ENCODE data around the gene MAPK12.

Gene MAPK12

DNA sequence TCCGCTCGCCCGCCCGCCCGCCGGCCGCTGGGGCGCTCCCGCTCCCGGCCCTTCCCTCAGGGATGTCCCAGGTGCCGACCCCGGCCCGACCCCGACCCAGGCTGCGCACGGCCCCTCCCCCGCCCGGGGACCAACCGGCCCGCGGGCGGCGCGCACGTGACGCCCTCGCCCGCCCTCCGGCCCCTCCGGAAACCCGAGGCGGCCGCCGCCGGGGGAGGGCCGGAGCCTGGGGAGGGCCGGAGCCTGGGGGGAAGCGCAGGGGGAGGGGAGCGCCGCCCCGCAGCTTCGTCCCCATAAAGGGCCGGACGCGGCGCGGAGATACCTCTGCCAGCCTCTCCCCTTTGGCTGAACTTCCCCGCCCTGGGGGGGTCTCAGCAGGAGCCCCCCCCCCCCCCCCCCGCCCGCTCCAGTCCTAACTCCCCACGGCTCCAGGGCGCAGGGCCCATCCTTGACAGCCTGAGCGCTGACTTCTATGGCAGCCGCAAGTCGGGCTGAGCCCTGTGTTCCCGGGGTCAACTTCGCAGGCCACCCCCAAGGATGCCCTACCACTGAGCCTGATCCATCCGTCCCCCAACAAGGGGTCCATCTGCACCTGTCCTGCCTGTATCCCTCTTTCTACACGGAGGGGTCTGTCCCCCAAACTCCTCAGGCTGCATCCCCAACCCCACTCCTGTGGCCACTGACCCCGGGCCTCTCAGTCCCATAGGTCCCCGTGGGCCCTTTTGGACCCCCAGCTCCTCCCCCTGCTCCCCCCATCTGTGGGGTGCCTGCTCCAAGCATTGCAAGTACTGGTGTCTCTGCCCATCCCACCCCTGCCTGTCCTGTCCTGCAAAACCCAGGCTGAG, at the start of gene MAPK12:
MAPK12 (minus strand) TSS at position 69 of the 845 bp plus-strand sequence. CDS start 174 bp downstream, outside the sequence.
- DNase-seq, result no peak

DNA sequence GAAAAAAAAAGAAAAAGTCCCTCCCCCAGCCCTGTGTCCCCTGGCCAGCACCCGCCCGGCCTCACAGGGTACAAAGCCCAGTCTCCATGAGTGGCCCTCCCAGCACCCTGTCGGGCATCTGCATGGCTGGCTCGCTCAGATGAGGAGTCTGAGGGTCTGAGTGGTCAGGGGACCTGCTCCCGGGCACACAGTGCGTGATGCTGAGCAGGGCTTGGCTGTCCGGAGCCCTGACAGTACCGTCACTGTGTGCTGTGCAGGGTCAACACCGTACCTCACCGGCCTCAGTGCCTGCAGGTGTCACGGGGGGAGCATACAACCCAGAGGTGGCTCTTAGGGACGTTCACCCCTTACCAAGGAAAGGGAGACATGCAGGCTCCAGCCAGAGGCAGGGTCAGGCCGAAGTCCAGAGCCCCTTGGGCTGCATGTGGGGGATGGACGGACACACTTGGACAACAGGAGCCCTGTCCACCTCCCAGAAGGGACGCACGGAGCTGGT, 49.5 kb upstream of the MAPK12 start:
- DNase-seq, result no peak

DNA sequence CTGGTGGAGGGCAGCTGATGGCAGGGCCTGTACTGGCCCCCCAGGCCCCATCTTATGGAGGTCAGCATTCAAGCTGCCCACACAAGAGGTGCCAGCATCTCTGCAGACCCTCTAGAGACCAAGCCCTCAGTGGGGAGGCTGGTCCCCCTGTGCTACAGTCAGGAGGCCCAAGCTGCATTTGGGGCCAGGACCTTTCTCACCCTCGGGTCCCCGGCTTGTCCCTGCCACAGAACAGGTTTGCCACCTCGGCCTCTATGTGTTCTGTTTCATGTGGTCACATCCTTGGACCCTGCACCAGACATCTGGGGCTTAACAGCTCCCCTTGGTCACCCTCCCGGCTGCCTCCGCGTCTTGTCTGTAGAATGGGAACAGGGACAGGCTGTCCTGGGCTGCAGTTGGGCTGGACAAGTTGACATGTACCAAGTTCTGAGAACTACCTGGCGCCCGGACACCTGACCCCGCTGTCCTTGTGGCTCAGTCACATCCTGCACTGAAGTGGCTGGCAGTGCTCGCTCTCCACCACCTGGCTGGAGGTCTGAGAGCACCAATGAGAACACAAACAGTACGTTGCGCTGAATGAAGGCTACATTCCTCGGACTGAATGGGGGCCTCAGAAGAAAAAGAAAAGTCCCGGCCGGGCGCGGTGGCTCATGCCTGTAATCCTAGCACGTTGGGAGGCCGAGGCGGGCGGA, 48.7 kb upstream of the MAPK12 start:
- no peak for DNase-seq

DNA sequence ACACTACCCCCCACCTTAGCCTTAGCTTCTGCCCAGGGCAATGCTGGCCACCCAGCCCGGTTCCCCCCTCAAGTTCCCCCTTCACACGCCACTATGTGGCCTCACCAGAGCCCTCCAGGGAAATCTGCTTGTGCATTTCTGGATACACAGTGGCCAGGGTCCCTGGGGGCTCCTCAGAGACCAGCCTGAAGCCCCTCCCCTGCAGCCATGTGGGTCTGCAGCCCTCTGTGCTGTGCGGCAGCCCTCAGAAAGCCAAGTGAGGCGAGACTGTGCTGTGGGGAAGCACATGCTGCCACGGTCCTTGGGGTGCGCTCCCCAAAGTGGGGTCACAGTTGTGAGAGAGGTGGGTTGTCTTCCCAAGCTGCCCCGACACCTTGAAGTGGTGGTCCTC, 48.1 kb upstream of the MAPK12 start:
- DNase-seq, result peak; percentile 40

DNA sequence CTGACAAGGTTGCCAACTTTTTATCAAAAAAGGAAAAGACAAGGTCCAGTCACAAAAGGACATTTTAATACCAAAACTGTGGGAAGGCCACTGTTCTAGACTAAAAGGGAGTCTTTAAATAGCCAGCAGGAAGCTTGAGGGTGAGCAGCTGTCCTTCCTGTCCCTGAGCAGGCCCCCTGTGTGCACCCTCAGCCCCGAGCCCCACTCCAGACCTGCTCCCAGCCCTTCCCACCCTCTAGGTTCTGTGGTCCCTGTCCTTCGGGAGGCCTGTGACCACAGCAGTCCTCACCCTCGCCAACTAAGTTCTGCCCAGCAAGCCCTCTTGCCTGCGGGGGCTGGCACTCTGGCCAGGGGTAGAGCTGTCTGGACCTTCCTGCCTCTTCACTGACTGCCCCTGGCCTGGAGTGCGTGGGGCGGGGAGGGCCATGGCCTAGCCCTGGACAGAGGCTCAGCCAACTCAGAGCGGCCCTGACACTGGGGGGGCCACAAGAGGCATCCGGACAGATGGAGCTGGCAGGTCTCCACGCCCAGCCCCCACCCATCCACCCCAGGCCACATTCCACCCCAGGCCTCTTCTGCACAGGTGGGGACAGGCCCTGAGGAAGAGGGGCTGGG, 47.6 kb upstream of the MAPK12 start:
- DNase-seq, result no peak

DNA sequence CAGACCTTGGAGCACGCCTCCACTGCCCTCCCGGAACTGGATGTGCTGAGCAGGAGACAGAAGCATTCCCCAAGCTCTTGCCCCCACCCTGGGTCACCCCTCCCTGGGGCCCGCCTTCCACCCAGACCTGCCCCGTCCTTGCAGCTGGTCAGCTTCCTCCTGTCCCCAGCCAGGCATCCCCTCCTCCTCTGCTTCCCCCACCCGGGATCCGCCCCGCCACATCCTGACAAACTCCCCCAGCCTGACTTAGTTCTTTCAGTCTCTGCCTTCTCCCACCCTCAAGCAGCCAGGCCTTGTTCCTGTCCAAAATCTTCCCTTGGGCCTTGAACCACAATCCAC, 47.1 kb upstream of the MAPK12 start:
- no peak for DNase-seq

DNA sequence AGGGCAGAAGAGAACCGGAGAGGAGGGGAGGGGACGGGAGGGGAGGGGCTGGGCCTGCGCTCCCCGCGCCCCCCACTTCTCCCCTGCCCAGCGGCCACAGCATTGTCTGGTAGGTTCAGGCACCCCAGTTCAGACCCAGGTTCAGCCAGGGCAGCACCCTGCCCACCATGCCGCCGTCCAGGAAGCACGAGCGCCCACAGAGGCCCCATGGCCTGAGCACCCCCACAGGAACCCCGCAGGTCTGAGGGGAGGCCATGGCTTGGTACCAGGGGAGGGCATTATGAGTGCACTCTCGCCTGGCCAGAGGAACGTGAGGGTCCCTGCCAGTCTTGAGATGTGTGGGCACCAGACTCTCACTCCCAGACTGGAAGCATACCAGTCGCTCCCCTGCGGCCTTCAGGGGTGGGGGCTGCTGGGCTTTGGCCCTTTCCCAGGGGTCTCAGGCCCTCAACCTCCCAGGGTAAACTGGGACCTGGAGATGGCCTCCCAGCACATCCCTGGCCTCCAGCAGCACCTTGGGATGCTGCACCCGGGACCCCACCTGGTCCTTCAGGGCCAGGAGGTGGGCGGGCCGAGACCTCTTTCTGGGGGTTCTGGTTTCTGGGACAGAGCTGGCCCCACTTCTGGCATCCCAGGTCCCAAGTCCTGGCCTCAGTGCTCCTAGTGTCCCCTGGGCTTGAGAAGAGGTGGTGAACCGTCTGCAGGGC, 46.6 kb upstream of the MAPK12 start:
- no peak for DNase-seq

DNA sequence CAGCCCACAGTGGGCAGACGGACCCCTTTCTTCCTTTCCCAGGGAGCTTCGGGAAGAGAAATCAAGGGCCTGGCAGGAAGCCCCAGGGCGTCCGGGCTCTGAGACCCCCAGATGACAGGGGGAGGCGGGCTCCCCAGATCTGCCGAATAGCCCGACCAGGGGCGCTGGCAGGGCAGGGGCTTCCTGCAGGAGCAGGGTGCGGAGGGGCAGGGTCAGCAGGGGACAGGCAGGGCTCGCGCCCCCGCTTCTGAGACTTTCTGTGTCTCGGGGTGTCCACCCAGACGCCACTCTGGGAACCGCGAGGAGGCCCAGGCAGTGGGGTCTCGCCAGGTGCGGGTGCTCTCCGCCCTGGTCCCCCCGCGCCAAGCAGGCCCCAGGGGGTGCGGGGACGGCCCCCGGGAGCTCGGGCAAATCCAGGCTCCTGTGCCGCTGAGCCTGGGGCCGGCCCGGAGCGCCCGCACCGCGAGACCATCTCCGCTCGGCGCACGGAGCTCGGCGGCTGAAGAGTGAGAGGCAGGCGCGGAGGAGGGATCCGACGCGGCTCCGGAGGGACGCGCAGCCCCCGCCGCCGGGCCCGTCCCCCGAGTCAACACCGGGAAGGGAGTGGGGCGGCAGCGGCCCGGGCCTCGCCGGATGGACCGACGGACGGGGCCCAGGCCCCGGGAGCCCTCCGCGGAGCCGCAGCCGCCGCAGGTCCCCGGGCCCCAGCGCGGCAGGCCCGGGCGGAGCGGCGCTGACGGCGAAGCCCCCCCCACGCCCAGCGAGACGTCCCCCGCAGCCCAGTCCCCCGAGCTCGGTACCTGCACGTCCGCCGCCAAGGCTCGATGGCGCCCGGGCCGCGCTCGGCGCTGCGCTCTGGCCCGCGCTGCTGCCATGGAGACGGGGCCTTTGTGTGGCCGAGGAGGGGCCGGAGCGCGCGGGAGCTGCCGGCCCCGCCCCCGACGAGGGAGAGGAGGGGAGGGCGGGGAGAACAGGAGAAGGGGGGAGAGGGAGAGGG, 45.6 kb upstream of the MAPK12 start, which contains the start of gene PLXNB2:
PLXNB2 (minus strand) TSS at position 894 of the 997 bp plus-strand sequence. CDS start 17,062 bp downstream, outside the sequence.
- peak; percentile 78 for DNase-seq

DNA sequence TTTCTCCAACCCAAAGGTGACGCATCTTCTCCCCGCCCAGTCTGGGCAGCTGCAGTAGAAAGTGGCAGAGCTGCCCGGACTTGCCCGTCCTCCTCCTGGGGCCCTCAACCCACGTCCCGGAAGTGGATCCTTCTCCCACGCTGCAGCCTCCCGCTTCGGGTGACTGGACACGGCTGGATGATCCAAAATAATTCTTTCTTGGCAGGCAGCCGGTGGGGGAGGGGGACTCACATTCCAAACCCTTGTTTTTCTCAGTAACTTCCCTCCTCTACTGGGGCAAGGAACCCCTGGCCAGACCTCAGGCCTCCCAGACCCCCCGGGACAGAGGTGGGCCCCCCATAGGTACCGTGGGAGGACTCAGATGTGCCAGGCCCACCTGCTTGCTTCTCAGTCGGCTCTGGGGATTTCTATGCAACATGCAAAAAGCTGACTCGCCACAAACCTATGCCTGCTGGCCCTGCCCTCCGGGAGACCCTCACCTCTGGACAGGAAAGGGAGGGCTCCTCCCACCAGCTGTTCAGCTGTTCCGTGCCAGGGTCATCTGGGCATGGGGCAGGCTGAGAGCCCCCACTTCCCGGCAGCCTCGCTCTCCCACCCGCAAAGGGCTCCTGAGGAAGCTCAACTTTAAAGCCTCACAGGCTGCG, 44.6 kb upstream of the MAPK12 start:
- DNase-seq, result peak; percentile 71

DNA sequence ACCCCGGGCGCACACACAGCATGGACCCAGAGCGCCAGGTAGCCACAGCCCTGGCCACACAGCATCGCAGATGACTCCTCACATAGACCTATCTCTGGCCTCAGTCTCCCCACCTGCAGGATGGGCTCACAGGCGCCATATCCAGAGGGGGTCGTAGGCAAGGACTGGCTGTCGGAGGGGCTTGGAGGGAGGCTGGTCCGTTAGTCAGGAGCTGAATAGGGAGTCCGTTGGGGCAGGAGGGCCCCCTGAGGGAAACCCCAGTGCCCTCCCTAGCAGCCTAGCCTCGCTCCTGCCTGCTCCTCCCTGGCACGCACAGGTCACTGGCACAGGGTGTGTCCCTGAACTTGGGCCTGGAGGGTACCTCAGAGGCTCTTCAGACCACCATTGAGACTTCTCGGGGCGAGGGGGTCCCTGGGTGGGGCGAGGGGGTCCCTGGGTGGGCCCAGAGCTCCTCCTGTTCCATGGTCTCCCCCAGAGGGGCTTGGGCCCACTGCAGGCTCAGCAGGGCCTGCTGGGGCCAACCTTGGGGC, 44.0 kb upstream of the MAPK12 start:
- DNase-seq, result no peak

DNA sequence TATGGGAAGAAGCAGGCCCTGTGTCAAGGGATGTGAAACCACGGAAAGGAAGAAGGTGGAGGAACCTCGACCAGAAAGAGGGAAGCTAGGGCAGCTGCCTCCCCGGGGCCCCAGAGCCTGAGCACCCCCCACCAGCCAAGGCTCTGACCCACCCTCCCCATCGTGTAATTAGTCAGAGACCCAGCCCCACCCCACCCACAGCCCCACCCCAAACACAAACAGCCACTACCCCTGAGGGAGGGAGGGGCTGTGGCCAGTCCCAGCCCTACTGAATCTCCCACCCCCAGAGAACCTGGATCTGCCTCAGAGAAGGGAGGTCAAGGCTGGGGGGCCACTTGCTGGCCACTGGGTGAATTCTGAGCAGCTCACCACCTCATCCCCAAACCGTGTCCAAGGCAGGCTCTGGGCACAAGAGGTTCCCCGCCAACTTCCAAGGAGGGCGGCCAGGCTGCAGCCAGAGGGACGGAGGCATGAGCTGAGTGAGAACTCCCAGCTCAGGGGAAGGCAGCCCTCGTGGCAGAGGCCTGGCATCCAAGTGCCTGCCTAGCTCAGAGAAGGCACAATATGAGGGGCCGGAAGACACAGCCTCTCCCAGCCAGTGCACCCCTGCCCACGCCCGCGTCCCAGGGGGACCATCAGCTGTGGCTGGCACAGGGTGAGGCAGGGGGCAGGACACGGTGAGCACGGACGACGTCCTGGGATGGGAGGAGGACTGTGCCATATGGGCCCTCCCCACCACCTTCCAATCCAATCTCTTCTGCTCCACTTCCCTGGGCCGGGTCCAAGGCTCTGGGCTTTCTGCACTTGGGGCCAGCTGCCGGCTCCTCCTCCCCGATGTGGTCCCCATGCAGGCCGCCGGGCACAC, 43.3 kb upstream of the MAPK12 start:
- no peak for DNase-seq

DNA sequence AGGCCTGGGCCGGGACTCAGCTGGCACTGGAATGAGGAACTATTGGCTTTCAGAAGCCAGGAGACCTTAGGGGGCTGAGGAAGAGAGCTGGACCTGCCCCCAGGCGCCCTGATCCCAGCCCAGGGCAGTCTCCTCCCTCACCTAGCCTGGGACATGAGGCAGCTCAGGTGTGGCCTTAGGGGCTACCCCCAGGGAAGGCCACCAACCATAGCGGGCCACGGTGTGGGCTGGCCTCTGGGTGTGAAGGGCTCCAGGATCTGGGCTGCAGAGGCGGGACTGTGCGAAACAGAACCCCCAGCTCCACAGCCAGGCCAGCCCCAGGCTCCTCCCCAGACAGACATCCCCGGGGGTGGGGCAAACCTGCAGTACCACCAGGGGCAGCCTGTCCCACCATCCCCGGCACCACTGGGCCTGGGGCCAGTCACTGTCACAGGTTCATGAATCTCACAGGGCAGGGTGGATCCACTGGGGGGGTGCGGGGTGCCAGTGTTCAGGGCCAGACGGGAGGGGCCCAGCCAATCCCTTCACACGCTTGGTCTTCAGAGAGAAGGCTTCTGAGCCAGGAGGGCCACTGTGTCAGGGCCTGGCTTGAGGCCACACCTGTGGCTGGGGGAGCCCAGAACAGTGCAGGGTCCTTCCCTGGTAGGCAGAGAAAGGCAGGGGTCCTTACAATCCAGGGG, 42.5 kb upstream of the MAPK12 start:
- DNase-seq, result no peak

DNA sequence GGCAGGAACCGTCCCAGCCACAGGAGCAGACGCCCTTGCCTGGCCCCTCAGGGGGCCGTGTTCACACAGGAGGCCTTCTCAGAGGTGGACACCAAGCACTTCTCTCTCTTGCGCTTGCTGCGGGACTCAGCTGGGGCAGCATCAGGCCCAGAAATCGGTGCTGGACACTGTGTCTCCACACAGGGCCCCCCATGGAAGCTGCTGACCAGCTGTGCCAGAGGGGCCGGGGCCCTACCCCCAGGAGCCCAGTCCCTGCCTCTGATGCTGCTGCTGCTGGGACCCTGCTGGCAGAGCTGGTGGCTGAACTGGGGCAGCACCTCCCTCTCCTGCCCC, 42.0 kb upstream of the MAPK12 start:
- no peak for DNase-seq

DNA sequence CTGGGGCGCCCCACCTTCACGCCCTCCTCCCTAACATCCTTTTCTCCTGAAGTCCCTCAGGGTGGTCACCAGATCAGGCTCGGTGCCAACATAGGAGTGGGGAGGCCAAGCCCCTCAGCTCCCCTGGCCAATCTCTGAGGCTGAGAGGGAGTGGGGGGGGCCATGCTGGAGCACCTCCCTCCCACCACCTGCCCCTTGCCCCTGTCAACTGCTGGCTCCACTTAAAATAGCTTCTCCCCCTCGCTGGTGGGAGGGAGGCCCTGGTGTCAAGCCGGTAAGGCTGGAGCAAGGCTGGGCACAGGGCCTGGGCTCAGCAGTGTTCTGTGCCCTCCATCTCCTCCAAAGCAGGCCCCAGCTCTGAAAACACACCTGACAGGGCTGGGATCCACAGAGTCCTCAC, 41.1 kb upstream of the MAPK12 start:
- DNase-seq, result no peak

DNA sequence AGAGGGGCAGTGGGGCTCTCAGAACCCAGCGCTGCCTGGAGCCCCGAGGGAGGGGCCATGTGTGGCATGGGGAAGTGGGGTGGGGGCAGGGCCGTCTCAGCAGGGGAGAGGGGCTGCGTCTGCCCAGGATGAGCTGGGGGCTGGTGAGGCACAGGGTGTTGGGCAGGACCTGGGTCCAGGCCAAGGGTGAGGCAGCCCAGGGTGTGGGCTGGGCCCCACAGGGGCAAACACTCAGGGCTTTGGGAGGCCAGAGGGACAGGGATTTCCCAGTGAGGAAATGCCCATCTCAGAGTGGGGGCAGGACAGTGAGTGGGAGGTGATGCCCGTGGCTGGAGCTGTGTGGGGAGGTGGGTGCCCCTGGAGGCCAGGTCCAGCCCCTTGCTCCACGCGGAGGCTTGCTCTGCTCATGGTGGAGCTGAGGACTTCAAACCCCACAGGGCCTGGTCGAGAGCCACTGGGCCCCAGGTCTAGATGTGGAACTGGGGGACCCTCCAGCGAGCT, 40.6 kb upstream of the MAPK12 start:
- DNase-seq, result no peak

DNA sequence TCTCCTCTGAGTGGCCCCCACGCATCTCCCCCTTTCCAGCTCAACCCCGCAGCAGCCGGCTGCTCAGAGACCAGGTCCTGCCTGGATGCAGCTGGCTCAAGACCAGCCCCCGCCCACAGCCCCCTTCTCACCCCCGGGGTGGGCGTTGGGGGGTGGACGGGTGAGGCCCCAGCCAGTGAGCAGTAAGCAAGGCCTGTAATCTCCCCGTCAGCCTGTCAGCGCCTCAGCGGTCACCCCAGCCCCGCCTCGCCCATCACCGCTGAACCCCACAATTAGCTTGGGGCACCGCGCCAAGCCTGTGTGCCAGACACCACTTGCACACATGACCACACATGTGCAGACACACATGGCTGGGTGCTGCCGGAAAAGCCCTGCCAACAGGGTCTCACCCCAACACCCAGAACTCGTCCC, 40.1 kb upstream of the MAPK12 start:
- DNase-seq, result no peak

DNA sequence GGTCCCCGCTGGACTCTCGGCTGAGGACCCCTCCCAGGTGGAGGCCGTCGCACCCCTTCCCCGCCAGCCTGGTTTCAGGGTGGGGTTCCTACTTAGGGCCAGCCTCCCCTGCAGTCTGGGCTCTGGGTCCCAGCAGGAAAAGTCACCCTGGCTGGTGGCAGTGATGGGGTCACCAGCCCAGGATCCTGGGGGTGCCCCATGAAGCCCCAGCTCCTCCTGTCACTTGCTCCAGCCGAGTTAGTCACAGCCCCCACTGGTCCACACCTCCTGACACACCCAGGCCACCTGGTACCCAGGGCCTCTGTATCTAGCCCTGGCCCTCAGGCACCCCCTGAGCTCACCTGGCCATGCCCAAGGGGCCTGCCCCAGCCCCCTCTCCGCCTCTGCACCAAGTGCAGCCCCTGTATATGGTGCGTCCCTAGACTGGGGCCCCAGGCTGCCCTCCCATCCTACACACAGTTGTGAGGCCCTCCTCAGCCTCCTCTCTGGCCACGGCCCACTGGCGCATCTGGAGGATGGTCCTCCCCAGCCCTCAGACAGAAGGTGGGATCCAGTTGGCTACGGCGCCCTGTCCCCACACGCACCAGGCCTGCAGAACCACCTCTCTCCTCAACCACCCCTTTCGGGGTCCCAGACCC, 39.3 kb upstream of the MAPK12 start:
- no peak for DNase-seq

DNA sequence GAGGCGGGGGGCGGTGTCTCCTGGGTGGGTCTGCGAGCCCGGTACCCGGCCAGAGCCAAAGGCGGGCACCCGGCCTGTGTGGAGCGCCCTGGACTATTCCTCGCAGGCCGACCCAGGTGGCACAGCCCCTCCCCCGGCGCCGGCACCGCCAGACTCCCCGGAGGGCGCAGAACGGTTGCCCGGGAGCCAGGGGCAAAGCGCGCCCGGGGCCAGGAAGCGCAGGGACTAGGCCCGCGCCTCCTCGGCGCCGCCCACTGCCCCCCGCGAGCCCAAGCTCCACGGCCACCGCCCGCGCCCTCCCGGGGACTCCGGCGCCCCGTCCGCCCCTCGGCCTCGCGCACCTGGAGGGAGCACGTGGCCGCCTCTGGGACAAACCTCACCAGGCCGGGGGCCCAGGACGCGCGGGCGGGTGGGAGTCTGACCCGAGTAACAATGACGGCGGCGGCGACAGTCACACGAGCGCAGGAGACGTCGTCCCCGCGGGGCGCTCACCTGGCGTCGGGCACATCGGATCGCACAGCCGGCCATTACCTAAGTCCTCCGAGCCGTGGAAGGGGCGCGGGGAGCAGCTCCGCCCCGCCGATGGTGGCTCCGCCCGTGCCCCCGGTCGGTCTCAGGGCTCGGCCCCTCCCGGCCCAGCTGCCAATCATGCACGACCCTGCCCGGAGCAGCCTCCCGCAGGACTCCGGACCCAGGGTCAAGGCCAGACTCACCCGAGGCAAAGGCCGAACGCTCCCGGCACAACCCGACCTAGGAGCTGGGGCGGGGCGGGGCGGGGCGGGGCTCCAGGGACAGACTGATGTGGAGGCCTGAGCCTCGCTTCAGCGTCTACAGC, 38.5 kb upstream of the MAPK12 start:
- DNase-seq, result no peak

Data from NCI-H1436 (cell line).